DOHH2 (cell line): ENCODE measurements around the gene ABI2.

ENCODE experiments used
- H3F3A ChIP-seq: fragments of 200-600 bp; sonication (generic), shearing (Covaris generic); 2 replicates; pipeline ENCODE4 v1.6.0; 2016; ENCODE audit warnings: antibody characterized with exemption, mild to moderate bottlenecking; ENCODE audit not compliant: control insufficient read depth, insufficient read depth
- H3K27ac ChIP-seq: fragments of 200-600 bp; sonication (generic); 2 replicates; pipeline ENCODE4 v1.5.1; 2014; ENCODE audit warnings: low read depth, mild to moderate bottlenecking, low read length, moderate library complexity
- H3K27me3 ChIP-seq: fragments of 200-600 bp; sonication (generic); 2 replicates; pipeline ENCODE4 v1.6.1; 2014; ENCODE audit warnings: mild to moderate bottlenecking, low read length, mixed read lengths; ENCODE audit not compliant: control insufficient read depth
- H3K36me3 ChIP-seq: fragments of 200-600 bp; sonication (generic); 2 replicates; pipeline ENCODE4 v1.6.1; 2014; ENCODE audit warnings: mild to moderate bottlenecking, low read length, moderate library complexity, mixed read lengths; ENCODE audit not compliant: control insufficient read depth
- H3K4me1 ChIP-seq: fragments of 200-600 bp; sonication (generic); 2 replicates; pipeline ENCODE4 v1.6.1; 2014; ENCODE audit warnings: mild to moderate bottlenecking, low read length, mixed read lengths; ENCODE audit not compliant: control insufficient read depth
- H3K4me2 ChIP-seq: fragments of 200-600 bp; sonication (generic); 2 replicates; pipeline ENCODE4 v1.6.0; 2014; ENCODE audit warnings: mild to moderate bottlenecking, low read length, moderate library complexity
- H3K4me3 ChIP-seq: fragments of 200-600 bp; sonication (generic); 2 replicates; pipeline ENCODE4 v1.5.1; 2014; ENCODE audit warnings: mild to moderate bottlenecking, low read length, mixed read lengths
- H3K79me2 ChIP-seq: fragments of 200-600 bp; sonication (generic); 2 replicates; pipeline ENCODE4 v1.6.1; 2014; ENCODE audit warnings: mild to moderate bottlenecking, low read length, mixed read lengths; ENCODE audit not compliant: control insufficient read depth
- H3K9me2 ChIP-seq: fragments of 200-600 bp; sonication (generic); replicated peaks from 2 replicates; pipeline ENCODE4 v1.6.1; 2014; ENCODE audit warnings: mild to moderate bottlenecking, low read length, mixed read lengths; ENCODE audit not compliant: control insufficient read depth
- H3K9me3 ChIP-seq: fragments of 200-600 bp; sonication (generic); 2 replicates; pipeline ENCODE4 v1.6.1; 2014; ENCODE audit warnings: antibody characterized with exemption, low read length, mixed read lengths; ENCODE audit not compliant: control insufficient read depth, insufficient read depth
- H4K20me1 ChIP-seq: fragments of 200-600 bp; sonication (generic); 2 replicates; pipeline ENCODE4 v1.6.0; 2014; ENCODE audit warnings: low read depth, mild to moderate bottlenecking, antibody characterized with exemption, low read length, moderate library complexity; ENCODE audit not compliant: control insufficient read depth, insufficient read depth
- CTCF ChIP-seq: fragments of 200-600 bp; sonication (generic); IDR thresholded peaks from one replicate; pipeline ENCODE4 v1.5.1; 2014; ENCODE audit warnings: antibody characterized with exemption, mild to moderate bottlenecking, low read depth, low read length; ENCODE audit not compliant: poor library complexity, severe bottlenecking
- EZH2phosphoT487 ChIP-seq: fragments of 200-600 bp; sonication (generic); IDR thresholded peaks from 2 replicates; pipeline ENCODE4 v1.6.1; 2017; ENCODE audit warnings: borderline replicate concordance, mild to moderate bottlenecking, antibody characterized with exemption, low read length, moderate library complexity, mixed read lengths

The ABI2 gene

GRCh38 chr2:203444738-203445137 lies 116.5 kb downstream of the ABI2 start:
- no peaks in the 10 kb centered on the region for H3K36me3 ChIP-seq
- no peaks in the 10 kb centered on the region for H3K9me2 ChIP-seq
- H3K4me3 ChIP-seq = no peak overlapping the region
- no peak overlapping the region for H3K27ac ChIP-seq
- H3K4me2 ChIP-seq = no peak overlapping the region
- TF ChIP-seq EZH2phosphoT487 = no peak
- TF ChIP-seq CTCF = no peak
- H3K9me3 ChIP-seq = no peaks in the 10 kb centered on the region
- H4K20me1 ChIP-seq = no peaks in the 10 kb centered on the region
- H3K79me2 ChIP-seq = no peaks in the 10 kb centered on the region
- no peaks in the 10 kb centered on the region for H3K27me3 ChIP-seq
- H3F3A ChIP-seq = no peaks in the 10 kb centered on the region
- no peaks in the 10 kb centered on the region for H3K4me1 ChIP-seq

- TF ChIP-seq EZH2phosphoT487 (no peak), CTCF (no peak)
- H3K27ac ChIP-seq = no peak overlapping the region
- no peak overlapping the region for H3K4me3 ChIP-seq
- no peaks in the 10 kb centered on the region for H3K9me3 ChIP-seq
- no peaks in the 10 kb centered on the region for H3K79me2 ChIP-seq
- H3K4me2 ChIP-seq = no peak overlapping the region
- no peaks in the 10 kb centered on the region for H3K4me1 ChIP-seq
- H4K20me1 ChIP-seq = no peaks in the 10 kb centered on the region
- H3K27me3 ChIP-seq = no peaks in the 10 kb centered on the region
- H3K36me3 ChIP-seq = no peaks in the 10 kb centered on the region
- H3K9me2 ChIP-seq = no peaks in the 10 kb centered on the region
- H3F3A ChIP-seq = no peaks in the 10 kb centered on the region
Measured at GRCh38 chr2:203446071-203446481, 117.9 kb downstream of the ABI2 start.

GRCh38 chr2:203446780-203447179 lies 118.6 kb downstream of the ABI2 start:
- H3K27me3 ChIP-seq = no peaks in the 10 kb centered on the region
- H3K4me1 ChIP-seq = no peaks in the 10 kb centered on the region
- no peak overlapping the region for H3K4me2 ChIP-seq
- no peaks in the 10 kb centered on the region for H3F3A ChIP-seq
- no peak overlapping the region for H3K27ac ChIP-seq
- no peaks in the 10 kb centered on the region for H3K36me3 ChIP-seq
- TF ChIP-seq CTCF (no peak), EZH2phosphoT487 (no peak)
- H3K9me3 ChIP-seq = no peaks in the 10 kb centered on the region
- no peaks in the 10 kb centered on the region for H3K79me2 ChIP-seq
- H3K9me2 ChIP-seq = no peaks in the 10 kb centered on the region
- H3K4me3 ChIP-seq = no peak overlapping the region
- no peaks in the 10 kb centered on the region for H4K20me1 ChIP-seq

GRCh38 chr2:203450561-203450960 lies 122.4 kb downstream of the ABI2 start:
- Histone ChIP-seq H3K4me1 (no peaks in the 10 kb centered on the region), H3K79me2 (no peaks in the 10 kb centered on the region), H3K9me3 (no peaks in the 10 kb centered on the region), H3K9me2 (no peaks in the 10 kb centered on the region), H3K27me3 (peaks cover 3% of the 10 kb centered on the region; the same call in 1 of the 2 replicates), H4K20me1 (no peaks in the 10 kb centered on the region), H3K36me3 (no peaks in the 10 kb centered on the region), H3F3A (no peaks in the 10 kb centered on the region), H3K27ac (no peak overlapping the region), H3K4me2 (no peak overlapping the region), H3K4me3 (no peak overlapping the region)
- no peak for TF ChIP-seq CTCF
- no peak for TF ChIP-seq EZH2phosphoT487
